ENCODE results near the gene PRTFDC1.
A peak's percentile ranks its signal among the peaks of the same experiment; 100 is the strongest.
"Not testable (repeated sequence)": the region's sequence is repeated elsewhere in the genome, so short reads cannot be mapped to it uniquely, and the experiment has no call there.

The PRTFDC1 gene

DNA sequence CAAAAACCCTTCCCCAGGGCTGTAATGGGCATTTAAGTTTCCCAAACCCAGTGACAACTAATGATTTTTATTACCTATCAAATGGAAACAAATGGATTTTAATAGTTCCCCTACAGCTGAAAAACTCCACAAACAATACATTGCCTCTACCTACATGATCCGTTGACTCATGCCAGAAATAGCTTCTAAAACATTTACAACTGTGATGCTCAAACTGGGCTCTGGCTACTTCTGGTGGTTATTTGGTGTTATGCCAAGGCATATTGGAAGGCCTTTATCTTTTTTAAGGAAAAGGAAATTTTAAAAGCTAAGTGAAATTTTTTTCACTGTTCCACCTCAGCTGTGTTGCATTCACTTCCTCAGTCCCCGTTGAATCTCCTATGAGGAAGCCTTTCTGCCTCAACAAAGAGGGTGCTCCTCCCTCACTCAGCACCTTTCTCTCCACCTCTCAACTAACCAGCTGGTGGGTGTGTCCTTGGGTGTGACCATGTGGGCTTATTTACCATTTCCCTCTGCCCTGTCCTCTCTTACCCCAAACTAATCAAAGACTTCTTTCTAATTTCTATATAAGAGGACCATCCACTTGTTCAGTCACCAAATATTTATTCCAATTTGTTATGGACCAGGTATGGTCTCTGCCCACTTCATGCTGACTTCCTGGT is 82.9 kb downstream of the PRTFDC1 start:
- no peak for DNase-seq

DNA sequence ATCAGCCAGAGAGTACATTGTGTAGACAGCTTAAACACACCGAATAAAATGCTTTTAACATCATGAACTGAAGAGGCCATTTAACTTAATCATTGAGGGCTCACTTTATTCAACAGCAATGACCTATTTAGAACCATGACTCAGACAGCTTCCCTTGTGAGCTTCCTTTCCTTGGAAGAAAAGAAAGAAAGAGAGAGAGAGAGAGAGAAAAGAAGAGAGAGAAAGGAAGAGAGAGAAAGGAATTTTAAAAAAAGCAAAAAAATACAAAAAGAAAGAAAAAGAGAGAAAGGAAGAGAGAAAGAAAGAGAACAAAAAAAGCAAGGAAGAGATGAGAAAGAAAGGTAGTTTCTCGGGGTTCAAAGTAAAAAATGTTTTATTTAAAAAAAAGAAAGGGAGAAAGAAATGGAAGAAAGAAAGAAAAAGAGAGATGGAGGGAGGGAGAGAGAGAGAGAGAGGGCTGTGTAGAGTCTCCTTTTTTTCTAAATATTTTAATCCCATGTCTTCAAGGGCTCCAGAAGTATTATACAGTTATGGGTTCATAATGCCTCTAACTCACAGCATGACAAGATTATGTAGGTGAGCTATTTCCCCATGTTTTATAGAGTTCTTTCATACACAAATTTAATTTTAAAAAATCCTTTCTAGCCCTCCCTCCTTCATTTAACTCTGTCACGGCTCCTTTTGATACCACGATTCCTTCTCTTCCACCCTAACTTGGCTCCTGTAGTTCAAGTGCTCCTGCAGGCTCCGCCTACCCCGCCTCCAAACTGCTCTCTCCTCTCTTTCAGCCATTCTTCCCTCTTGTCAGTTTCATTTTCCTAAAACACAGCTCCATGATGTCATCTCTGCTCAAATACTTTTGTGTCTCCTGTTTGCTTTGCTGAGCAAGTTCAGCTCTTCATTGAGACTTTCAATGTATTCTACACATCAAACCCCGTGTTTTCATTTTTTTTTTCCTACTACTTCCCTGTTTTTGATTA is 85.5 kb downstream of the PRTFDC1 start:
- no peak for DNase-seq

DNA sequence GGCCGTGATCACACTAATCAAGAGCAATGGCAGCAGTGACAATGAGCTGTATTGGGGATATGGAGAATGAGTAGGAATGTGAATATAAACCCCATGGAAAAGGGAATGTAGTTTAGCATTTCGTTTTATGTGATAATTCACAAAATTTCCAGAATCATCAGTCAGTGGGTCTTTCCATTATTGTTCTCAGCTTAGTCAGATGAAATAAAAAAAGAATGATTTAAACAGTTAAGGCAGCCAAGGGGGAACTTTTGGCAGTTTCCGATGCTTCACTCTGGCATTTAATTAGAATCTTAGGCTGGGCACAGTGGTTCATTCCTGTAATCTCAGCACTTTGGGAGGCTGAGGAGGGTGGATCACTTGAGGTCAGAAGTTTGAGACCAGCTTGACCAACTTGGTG is 86.6 kb downstream of the PRTFDC1 start:
- DNase-seq, result no peak

DNA sequence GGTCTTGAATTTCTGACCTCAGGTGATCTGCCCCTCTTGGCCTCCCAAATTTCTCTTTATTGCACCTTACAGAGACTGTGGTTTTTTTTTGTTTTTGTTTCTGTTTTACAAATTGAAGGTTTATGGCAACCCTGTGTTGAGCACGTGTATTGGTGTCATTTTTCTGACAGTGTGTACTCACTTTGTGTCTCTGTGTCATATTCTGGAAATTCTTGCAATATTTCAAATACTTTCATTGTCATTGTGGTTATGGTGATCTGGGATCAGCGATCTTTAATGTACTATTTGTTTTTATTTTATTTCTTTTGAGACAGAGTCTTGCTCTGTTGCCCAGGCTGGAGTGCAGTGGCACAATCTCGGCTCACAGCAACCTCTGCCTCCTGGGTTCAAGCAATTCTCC is 89.8 kb downstream of the PRTFDC1 start:
- DNase-seq, result no peak

DNA sequence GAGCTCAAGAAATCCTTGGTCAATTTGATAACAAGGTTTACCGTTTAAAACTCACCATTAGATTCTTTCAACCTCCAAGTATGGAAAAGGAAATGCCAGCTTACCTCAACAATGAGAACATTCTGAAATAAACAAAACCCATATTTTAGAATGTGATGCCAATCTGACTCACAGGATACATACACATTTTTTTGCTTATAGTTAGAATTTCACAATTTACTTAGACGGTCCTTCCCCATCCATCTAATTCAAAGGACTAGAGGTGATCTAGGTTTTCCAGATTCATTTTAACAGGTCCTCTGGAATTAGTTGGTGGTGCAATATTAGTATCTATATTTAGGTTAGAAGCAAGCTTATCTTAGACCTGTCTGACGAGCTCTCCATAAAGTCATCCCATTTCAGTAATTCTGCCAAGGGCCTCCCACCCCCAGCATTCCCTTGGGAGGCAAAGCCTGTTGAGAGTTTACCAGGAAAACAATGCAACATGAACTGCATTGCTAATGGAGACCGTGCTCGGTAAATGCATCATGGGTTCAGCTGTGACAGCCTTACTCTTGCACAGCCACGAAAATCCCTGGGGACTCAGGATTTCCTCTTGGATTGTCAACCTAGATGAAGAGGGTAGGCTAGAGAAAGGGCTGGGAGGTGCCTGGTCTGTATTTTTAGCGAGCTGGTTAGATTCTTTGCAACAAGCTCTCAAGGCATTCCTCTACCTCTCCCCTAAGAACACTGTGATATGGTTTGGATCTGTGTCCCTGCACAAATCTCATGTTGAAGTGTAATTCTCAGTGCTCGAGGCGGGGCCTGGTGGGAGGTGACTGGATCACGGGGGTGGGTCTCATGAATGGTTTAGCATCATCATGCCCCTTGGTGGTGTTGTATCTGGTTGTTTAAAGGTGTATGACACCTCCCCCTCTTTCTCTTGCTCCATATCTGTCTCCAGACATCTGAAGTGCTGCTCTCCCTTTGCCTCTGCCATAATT is 93.8 kb downstream of the PRTFDC1 start:
- peak; percentile 92 for DNase-seq

DNA sequence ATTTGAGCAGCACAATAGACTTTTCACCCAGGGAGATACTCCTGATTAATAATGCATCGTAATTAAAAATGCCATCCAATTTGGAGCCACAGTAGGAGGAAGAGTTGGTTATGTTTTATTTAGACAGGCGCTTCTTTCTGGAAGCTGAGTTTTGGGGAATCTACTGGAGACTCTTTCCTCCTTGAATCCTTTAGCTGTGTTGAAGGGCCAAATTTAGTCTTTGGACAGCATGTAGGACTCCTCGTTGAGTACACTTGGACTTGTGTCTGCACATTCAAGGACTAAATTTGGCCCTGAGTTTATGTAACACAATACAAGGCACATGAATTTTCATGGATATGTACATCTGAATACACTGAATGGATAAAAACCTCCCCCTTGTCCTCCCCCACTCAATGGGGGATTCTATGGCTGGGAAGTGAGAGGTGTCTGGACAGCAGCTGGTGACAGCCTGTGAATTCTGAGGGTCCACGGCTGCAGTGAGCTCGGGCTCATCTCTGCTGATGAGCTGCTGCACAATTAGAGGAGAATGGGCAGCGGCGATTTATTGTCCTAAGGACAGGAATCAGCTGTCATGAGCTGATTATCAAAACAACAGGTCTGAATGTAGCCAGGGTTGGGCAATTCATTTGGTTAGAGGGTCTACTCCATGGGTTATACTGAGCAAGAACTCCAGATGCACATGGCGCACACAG is 95.2 kb downstream of the PRTFDC1 start:
- DNase-seq, result peak; percentile 30

DNA sequence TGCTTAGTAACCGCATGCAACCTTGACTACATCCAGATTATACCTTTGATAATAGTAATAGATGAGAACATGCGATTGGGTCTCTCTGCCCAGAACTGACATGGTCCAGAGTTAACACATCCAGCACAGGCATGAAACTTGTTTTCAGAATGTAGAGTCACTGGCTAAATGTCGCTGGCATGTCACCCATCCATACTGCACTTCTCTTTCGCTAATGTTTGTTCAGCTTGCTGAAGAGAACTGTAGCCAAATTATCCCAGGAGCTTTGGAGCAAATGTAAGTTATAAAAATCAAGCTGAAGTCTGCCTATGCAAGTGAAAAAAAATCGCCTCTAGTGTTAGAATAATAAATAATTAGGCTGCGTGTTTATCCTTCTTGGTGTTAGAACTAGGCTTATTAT is 98.2 kb downstream of the PRTFDC1 start:
- DNase-seq, result no peak

DNA sequence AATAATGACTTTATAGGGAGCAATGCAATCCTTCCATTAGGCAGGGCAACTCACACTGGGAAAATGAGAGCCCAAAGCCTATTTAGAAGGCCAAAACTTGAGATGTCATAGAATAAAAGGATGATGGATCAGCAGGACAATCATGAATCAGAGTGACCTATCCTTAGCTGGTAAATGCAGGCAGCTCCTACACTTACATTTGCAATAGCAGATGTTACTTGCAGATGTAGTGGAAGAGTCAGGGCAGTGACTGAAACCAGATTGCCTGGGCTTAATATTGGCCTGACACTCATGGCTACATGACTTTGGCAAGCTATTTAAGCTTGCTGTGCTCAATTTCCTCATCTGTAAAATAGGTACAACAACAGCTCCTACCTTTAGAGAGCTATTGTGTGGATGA is 98.7 kb downstream of the PRTFDC1 start:
- no peak for DNase-seq

DNA sequence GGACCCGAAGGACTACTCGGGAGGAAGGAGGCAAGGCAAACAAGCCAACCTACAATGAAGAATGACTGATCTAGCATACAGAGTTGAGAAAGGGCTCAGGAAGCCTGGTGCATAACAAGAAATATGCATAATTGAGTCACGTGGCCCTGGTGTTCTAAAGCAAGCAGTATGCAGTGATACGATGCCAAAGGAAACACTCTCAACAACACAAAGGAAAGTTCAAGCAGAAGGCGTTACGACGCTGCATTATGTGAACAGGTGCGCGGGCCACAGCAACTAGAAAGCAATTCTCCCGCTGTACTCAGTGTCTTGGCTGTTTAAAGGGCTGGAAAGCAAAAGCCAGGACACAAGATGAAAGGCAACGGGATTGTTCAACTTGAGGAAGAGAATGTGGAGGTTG is 100.8 kb downstream of the PRTFDC1 start:
- DNase-seq, result no peak

DNA sequence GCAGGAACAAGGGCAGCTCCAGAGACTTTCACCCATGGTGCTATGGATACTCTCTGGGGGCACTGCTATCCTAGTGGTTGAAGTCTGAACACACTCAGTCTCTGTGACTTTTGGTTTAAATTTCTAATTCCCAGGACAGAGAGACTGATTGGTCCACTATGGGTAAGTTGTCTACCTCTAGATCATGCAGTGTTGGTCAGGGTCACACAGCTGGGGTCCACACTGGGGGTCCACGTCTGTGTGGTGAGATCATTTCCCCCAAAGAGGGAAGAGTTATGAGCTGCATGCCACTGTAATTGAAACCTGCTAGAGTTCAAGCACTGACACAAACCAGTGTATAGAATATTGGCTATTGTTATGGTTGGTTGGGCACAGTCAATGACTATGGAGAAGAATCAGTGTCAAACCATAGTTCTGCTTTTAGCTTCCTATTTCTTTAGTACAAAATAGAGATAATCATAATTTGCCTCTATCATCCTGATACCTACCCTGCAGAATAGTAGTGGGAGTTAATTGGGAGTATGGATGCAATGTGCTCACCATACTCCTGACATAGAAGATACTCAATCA is 101.6 kb downstream of the PRTFDC1 start:
- DNase-seq, result no peak

DNA sequence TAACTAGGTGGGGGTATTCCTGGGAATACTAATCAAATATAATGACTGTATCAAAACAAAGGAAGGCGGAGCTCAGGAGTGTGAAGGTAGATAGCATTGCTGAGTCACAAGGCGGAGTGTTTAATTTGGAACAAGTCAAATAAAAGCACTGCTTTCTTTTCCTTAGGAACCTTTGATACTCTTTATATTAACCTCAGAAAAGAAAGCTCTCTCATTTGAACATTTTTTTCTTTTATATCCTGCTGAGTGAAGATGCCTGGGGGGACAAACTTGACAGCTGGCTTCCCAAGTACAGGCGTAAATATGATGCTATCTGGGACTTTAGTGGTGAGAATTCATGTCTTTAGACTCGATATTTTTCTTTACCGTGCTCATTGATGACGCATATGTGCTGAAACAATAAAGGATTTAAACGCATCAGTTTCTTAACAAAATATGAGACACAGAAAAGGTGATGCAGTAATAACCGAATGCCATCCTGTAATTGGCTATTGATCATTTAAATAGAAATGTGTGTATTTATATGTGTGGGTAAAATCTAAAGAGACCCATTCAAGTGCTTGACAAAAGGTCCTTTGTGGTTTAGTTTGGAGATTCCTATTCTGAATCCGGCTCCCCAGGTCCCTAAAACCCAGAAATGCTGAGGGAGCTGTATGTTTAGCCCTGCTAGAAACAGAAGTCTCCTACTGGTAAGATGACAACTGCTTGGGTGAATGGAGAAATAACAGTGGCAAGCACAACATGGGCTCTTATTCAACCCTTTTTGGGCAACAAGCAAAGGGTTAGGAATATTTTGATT is 102.7 kb downstream of the PRTFDC1 start:
- no peak for DNase-seq

DNA sequence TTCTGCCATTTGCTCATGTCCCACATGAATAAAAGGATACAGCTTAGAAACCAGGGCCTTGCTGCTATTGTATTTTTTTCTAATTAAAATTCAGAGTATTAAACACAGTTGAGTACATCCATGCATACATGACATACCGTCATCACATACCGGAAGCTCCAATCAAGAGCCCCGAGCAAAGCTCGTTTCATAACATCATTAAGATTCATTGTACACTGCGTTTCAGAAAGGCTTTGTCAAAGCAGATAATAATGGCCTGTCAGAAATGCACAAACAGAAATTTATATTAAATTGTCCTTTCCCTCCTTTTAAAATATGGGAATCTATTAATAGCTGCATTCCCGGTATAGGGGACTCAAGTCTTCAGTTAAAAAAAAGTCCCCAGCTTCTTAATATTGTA is 103.4 kb downstream of the PRTFDC1 start:
- no peak for DNase-seq

DNA sequence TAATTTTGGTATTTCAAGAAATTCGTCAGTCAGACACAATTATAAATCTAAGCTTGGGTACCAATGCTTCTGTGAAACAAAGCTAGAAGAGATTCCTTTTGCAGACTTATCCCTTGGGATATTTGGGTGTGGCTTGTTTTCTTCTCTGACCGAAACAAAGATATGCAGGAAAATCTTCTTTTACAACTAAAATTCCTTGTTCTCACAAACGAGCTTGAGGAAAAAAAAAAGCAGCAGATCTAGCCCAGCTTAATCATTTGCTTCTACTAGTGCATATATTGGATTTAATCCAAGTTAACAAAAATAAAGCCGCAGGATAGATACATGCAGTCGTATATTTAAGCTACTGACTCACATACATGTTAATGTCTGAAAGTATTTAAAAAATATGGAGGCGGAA is 104.2 kb downstream of the PRTFDC1 start:
- no peak for DNase-seq

DNA sequence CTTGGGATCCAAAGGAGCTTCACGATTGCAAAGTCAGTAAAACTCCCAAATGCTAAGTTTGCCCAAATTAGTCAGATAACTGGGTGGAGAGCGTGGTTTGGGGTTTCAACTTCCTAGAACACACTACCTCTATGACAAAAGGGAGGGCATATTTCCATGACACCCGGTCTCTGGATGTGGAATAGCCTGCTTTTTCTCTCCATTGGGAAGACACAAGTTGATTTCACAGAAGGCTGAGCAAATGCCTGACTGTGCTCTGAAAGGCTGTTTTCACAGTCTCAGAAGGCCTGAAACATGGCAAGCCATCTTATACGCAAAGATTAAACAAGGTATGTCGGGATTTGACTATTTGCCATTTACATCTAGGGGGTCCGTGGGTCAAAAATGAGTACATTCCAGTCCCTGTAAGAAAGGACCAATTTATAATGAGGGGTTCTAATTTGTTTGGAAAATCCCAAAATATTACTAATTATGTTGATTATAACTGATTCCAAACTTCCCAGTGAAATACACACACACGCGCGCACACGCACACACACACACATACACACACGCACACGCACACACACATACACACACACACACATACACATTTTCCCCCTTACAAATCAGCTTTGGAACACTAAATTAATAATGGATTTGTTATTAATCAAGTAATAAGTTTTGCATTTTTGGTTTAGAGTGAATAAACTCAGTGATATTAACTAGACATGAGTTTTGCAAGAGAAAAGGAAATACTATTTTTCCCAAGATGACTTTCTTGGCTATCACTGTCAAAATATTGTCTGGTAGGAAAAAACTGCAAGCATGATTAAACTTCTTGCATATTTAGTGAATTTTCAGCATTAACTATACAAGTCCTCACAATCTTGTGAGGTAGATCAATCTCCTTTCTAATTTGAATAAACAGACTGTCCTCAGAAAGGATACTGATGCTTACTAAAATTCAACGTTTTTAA is 105.0 kb downstream of the PRTFDC1 start:
- no peak for DNase-seq

DNA sequence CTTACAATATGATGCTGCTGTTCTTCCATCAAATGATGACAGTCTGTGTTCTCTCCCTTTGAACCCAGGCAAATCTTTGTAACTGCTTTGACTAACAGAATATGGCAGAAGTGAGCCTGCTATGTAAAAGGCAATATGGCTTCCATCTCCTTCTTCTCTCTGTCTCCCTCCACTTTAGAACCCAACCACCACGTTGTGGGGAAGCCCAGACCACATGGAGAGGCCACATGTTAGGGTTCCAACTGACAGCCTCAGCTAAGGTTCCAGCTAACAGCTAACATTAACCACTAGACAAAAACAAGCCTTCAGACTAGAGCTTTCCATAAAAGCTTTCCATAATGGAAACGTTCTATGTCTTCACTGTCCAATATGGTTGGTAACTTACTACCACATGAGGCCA is 107.7 kb downstream of the PRTFDC1 start:
- DNase-seq, result no peak

DNA sequence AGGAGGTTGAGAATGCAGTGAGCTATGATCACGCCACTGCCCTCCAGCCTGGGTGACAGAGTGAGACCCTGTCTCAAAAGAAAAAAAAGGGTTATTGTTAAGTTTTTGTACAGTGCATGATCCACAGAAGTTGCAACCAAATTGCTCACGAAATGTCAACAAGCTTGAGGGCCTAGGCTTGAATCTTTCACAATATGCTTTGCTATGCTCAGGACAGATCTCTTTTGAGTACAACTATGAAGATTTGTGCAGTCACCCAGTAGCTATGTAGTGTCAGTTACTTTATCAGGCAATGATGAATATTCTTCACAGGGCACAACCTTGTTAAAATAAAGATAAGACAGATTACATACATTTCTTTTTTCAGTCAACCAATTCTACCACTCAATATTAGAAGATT is 109.2 kb downstream of the PRTFDC1 start:
- no peak for DNase-seq

DNA sequence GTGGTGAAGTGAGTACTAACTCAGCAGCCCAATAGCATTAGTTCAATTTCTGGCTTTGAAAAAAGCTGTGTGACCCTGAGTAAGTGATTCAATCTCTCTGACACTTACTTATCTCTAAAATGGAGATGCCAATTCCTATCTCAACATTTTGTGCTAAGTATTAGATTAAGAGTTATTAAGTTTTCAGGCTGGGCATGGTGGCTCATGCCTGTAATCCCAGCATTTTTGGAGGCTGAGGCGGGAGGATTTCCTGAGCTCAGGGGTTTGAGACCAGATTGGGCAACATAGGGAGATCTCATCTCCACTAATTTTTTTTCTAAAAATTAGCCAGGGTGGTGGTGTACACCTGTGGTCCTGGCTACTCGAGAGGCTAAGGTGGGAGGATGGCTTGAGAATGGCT is 109.5 kb downstream of the PRTFDC1 start:
- no peak for DNase-seq

DNA sequence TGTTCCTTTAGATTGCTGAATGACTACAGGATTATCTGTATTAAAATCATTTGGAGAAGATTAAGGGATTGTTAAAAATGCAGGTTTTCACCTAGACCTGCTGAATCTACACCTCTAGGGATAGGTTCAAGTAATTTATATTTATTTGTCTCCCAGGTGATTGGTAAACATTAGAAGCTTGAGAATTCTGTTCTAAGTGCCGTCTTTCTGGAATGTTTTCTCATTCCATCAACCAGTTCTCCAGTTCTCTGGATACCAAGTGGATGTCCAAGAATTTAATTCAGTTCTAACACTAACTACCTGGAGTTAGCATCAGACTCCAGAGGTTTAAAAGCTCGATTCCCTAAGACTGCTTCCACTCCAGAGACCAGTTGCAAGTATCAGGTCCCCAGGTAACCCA is 110.9 kb downstream of the PRTFDC1 start:
- no peak for DNase-seq

DNA sequence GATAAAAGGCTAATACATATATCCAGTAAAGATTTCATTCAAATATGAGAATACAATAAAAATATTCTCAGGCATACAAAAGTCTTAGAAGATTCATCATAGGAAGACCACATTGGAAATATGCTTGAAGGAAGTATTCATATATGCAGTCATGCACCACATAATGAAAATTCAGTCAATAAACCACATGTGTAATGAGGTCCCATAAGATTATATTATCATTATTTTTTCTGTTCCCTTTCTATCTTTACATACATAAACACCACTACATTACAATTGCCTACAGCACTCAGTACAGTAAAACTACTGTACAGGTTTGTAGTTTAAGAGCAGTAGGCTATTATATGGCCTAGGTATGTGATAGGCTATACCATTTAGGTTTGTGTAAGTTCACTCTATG is 111.6 kb downstream of the PRTFDC1 start:
- no peak for DNase-seq

DNA sequence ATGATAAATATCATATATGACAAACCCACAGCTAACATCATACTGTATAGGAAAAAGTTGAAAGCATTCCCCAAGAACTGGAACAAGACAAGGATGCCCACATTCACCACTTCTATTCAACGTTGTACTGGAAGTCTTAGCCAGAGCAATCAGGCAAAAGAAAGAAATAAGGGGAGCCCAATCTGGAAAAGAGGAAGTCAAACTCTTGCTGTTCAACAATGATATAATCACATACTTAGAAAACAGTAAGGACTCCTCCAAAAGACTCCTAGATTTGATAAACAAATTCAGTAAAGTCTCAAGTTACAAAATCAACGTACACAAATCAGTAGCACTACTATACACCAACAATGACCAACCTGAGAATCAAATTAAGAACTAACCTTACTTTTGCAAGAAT is 114.6 kb downstream of the PRTFDC1 start:
- DNase-seq, result not testable (repeated sequence)

Data from NCI-H82 (cell line).